NCI-H2171 treated with DMSO at 0.1 percent for 48 hours (cell line): Measurements from ENCODE around the gene ZNF426.
A peak's percentile ranks its signal among the peaks of the same experiment; 100 is the strongest.
"Not testable (repeated sequence)": the region's sequence is repeated elsewhere in the genome, so short reads cannot be mapped to it uniquely, and the experiment has no call there.

Experiments used
- DNase-seq: peaks from one replicate; lab custom pipeline; 2025; lab: John Stamatoyannopoulos, UW

ZNF426 gene

DNA sequence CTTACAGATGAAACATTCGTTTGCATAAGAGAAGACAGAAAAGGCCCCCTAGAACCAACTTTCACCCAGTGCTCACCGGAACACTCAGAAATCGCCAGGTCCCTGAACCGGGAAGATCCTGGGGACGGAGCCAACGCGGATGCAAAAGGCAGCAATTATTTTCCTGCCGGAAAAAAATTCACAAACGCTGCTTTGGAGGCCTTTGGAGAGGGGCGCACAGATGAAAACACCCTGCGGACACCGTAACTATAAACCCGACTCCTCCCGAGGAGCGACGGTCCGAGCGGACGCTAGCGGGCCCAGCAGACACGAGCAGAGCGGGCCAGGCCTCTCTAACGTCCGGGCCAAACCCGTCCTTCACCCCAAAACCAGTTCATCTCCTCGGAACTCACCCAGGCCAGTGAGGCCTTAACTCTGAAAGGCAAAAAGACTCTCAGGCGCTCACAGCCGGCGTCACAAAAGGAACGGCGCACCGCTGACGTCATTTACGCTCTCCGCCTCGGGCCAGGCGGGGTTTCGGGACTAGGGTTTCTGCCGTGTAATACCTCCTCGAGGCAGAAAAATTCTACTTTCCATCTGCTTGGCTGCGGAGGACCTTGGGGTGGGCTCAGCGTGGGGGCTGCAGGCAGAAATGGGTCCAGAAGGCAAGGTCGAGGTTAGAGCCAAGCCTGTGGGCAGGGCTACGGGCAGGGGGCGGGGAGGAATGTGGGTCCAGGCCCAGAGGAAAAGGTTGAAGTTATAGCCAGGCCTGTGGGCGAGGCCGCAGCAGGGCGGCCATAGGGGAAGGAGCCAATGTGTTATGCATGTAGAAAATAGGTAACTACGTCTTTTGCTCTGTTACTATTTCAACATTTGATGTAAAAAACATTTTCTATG lies at the start of gene ZNF426:
TSS of gene ZNF426 (minus strand) at position 463 of the 876 bp plus-strand sequence. CDS start 2,413 bp downstream, outside the sequence.
- peak; percentile 83 for DNase-seq

DNA sequence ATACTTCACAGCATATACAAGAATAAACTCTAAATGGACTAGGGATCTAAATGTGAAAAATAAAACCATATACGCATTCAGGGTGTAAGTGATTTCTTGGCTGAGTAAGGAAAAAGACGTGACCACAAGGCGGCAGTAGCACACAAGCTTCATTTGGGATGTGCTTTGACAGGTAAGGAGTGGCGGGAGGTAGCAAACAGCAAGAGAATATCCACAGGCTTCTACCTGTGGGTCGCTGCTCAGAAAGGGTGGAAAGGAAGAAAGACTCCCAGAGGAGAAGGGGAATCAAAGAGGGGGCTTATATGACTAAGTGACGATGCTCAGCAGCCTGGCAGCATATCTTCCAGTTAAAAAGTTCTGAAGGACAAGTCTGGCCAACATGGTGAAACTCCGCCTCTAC lies 48.3 kb upstream of the ZNF426 start:
- DNase-seq: peak; percentile 76

DNA sequence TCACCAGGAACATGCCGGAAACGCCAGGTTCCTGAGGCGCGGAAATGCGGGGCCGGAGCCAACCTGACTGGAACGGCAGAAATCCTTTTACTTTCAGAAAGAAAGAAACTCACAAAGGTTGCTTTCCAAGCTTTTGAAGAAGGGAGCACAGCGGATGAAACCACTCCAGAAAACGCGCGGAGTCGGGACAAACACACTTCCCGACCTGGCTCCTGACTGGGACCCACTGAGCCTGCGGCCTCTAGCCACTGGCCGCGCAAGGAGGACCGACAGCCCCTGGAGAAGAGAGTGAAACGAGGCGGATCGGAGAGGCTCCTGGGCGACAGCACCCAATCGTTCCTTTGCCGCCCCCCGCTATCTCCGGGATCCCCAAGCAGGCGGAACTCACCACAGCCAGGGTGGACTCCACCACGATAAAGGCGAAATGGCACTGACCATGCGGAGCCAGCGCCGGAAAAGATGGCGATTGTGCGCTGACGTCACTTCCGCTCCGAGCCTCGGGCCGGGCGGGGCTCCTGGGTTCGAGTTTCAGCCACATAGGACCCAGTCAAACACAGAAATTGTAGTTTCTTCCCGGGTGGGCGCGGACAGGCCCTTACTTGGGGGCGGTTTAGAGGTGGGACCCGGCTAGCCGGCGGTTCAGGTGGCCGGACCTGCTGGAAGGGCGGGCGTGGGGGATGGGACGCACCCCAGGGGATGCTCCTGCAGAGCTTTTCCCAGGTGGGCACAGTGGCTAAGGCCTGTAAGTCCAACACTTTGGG lies 45.8 kb upstream of the ZNF426 start, which contains the start of gene ZNF121:
TSS of gene ZNF121 (minus strand) at position 432 of the 761 bp plus-strand sequence. CDS start 16,407 bp downstream, outside the sequence.
- DNase-seq: peak; percentile 83

DNA sequence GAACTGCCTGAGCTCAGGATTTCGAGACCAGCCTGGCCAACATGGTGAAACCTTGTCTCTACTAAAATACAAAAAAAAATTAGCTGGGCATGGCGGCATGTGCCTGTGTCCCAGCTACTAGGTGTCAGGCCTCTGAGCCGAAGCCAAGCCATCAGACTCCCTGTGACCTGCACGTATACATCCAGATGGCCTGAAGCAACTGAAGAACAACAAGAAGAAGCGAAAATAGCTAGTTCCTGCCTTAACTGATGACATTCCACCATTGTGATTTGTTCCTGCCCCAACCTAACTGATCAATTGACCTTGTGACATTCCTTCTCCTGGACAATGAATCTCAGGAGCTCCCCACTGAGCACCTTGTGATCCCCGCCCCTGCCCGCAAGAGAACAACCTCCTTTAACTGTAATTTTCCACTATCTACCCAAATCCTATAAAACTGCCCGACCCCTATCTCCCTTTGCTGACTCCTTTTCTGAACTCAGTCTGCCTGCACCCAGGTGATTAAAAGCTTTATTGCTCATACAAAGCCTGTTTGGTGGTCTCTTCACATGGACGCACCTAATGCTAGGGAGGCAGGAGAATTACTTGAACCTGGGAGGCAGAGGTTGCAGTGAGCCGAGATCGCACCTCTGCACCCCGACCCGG lies 43.8 kb upstream of the ZNF426 start:
- not testable (repeated sequence) for DNase-seq

DNA sequence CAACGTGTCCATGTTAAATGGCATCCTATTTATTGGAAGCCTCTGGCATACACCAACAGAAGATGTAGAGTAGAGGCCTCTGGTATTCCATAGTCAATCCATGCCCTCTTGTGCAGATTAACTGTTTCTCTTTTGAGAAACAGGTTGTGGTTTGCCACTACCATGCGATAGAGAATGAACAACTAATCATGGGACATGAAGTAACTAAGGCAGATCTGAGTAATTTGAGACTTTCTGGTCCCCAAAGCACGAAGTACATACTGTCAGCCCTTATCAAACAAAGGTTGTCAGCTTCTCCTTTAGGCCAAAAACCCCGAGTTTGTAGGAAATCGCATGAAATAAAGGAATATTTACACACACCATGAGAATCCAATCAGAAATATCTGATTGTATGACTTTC lies 42.3 kb upstream of the ZNF426 start:
- no peak for DNase-seq

DNA sequence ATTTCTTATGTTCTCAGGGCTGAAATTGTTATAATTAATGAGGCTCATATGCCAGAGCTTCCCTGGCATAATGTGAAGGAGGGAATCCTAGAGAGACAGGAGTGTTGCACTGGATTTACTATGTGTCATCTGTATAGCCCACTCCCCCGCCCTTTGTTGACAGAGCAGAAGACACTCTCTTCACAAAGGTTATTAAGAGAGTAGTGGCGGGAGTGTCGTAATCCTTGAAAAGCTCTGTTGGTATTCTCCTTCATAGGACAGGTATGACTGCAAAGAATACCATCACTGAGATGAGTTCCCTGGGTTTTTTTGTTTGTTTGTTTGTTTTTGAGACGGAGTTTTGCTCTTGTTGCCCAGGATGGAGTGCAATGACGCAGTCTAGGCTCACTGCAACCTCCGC lies 31.8 kb upstream of the ZNF426 start:
- DNase-seq: no peak

DNA sequence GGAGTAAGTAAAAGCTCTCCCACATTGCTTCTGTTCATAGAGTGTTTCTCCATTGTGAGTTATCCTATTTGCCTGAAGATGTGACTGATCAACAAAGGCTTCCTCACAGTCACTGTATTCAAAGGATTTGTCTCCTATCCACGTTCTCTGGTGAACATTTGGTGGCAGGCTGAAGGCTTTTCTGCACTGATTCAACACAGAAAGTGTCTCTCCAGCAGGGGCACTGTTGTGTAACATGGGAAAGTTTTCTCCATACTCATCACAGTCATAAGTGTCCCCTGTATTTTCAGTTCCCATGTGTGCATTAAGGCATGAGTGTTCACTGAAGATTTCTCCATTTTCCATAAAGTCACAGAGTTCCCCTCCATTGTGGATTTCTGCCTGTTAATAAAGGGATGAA lies 28.3 kb upstream of the ZNF426 start:
- DNase-seq: no peak

DNA sequence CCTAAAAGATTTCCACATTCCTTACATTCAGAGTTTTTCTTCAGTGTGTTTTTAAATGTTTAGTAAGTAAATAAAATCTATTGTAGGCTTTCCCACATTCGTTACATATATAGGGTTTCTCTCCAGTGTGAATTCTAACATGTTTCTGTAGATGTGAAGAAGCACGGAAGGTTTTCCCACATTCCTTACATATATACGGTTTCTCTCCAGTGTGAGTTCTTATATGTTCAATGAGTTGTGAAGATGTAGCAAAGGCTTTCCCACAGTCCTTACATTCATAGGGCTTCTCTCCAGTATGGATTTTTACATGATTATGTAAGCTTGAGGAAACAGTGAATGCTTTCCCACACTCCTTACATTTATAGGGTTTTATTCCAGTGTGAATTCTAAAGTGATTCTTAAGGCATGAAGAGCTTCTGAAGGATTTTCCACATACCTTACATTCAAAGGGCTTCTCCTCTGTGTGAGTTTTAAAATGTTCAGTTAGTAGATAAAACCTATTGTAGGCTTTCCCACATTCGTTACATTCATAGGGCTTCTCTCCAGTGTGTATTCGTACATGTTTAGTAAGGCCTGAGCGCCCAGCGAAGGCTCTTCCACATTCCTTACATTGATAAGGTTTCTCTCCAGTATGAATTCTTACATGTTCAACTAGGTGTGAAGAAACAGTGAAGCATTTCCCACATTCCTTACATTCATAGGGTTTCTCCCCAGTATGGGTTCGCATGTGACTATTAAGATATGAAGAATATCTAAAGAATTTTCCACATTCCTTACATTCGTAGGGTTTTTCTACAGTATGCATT lies 27.7 kb upstream of the ZNF426 start:
- peak; percentile 40 for DNase-seq

DNA sequence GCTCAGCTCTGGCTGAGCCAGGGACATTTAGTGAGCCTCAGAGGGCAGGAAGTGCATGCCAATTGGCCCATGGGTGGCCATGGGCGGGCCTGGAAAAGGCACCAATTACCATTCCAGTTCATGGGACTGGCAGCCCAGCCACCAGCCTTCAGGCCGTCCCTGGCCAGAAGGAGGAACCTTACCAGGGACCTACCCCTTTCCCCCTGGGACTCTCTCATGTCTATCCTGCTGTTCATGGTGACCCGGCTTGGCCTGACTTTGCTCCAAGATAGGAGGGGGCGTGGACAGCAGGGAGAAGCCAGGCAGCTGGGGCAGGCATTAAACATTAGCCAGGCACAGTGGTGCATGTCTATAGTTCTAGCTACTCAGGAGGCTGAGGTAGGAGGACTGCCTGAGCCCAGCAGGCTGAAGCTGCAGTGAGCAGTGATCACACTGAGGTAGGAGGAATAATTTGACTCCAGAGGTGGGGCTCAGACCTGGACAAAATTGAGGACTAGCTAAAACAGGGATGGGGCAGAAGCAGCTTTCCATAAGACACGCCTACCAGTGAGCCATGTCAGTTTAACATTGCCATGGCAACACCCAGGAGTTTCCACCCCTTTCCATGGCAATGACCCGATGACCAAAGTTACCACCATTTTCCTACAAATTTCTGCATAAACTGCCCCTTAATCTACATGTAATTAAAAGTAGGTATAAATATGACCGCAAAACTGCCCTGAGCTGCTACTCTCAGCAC lies 14.3 kb upstream of the ZNF426 start:
- DNase-seq: no peak

DNA sequence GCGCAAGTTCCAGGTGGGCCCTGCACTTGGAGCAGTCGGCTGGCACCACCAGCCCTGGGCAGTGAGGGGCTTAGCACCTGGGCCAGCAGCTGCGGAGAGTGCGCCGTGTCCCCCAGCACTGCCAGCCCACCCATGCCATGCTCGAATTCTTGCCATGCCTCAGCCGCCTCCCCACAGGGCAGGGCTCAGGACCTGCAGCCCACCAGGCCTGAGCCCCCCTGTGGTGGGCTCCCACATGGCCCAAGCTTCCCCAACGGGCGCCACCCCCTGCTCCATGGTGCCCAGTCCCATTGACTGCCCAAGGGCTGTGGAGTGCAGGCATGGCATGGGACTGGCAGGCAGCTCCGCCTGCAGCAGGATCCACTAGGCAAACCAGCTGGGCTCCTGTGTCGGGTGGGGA lies 9.4 kb upstream of the ZNF426 start:
- DNase-seq: no peak

DNA sequence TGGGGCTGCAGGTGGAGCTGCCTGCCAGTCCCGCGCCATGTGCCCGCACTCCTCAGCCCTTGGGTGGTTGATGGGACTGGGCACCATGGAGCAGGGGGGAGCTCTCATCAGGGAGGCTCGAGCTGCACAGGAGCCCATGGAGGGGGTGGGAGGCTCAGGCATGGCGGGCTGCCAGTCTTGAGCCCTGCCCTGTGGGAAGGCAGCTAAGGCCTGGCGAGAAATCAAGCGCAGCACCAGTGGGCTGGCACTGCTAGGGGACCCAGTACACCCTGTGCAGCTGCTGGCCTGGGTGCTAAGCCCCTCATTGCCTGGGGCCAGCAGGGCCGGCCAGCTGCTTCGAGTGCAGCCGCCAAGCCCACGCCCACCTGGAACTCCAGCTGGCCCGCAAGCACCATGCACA lies 2.8 kb upstream of the ZNF426 start:
- DNase-seq: not testable (repeated sequence)

DNA sequence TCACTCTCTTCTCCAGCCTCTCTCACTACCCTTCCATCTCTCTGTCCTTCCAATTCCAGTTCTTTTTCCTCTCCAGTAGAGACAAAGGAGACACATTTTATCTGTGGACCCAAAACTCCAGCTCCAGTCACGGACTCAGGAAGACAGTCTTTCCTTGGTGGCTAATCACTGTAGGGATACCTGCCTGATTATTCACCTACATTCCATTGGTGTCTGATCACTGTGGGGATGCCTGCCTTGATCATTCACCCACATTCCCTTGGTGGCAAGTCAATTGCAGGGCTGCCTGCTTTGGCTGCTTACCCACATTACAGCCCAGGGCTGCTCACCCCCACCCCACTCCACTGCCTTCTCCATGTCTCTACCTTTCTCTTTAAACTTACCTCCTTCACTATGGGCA lies 1.5 kb upstream of the ZNF426 start:
- not testable (repeated sequence) for DNase-seq

DNA sequence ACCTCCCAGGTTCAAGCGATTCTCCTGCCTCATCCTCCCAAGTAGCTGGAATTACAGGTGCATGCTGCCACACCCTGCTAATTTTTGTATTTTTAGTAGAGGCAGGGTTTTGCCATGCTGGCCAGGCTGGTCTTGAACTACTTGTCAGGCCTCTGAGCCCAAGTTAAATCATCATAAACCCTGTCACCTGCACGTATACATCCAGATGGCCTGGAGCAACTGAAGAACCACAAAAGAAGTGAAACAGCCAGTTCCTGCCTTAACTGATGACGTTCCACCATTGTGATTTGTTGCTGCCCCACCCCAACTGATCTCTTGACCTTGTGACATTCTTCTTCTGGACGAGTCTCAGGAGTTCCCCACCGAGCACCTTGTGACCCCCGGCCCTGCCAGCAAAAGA lies 756 bp upstream of the ZNF426 start:
- DNase-seq: not testable (repeated sequence)

DNA sequence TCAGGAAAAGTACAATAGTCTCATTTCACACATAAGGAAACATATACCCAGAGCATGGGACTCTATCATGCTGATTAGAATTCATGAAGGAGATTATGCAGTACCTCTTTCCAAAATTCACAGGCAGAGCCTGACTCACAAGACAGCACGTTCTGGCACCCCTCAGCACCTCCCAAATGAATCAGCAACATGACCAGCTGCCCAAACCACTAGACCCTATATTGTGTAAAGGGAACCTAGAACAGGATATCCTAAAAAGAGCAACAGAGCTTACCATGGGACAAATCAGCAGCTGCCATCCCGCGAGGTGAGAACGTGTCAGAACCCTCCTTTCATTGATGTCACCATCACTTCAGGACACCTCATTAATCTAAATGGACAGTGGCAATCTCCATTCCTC lies 2.5 kb downstream of the ZNF426 start:
- no peak for DNase-seq

DNA sequence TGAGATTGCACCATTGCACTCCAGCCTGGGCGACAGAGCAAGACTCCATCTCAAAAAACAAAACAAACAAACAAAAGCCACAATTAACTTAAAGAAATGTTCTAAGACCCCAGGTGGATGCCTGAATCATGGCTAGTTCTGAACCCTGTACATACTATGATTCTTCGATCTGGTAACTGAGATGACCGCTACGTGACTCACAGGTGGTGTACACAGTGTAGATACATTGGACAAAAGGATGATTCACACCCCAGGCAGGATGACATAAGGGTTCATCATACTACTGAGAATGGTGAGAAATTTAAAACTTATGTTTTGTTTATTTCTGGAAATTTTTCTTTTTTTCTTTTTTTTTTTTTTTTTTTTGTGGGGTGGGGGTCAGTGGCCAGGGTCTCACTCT lies 6.5 kb downstream of the ZNF426 start:
- DNase-seq: no peak

DNA sequence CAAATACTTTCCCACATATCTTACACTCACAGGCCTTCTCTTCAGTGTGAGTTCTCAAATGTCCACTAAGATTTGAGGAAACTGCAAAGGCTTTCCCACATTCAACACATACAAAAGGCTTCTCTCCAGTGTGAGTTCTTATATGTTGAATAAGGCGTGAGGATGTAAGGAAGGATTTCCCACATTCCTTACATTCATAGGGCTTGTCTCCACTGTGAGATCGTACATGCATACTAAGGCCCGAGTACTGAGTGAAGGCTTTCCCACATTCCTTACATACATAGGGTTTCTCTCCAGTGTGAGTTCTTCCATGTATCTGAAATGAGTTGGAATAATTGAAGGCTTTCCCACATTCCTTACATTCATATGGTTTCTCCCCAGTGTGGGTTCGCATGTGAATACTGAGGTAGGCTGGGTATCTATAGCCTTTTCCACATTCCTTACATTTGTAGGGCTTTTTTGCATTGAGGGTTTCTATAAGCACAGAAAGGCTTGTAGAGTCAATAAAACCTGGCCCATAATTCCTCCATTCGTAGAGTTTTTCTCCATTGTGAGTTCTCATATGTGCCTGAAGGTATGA lies 9.6 kb downstream of the ZNF426 start:
- no peak for DNase-seq

DNA sequence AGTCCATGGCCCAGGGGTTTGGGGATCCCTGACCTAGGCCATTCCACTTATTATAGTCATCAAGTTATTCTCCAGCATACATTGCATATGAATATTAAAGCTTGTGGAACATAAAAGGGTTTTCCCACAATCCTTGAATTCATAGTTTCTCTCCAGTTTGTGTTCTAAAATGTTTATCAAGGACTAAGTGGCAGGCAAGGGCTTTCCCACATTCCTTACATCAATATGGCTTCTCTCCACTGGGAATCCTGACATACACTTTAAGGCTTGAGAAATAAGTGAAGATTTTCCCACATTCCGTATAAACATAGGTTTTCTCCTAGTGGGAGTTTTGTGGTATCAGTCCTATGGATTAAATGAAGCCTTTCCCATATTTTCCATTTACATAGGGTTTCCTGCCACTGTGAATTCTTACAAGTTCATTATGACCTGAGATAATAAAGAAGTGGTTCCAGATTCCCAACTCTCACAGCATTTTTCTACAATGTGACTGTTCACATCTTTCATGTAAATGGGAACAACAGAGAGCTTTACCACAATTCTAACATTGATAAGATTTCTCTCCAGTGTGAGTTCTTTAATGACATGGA lies 14.5 kb downstream of the ZNF426 start:
- no peak for DNase-seq

DNA sequence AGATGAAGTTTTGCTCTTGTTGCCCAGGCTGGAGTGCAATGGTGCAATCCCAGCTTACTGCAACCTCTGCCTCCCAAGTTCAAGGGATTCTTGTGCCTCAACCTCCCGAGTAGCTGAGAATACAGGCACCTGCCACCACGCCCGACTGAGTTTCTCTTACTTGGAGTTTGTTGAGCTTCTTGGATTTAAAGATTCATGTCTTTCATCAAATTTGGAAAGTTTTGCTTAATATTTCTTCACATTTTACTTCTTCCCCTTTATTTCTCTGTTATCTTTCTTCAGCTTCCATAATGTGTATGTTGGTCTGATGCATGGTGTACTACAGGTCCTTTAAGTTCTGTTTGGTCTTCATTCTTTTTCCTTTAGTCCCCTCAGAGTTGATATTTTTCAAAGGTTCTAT lies 31.2 kb downstream of the ZNF426 start:
- no peak for DNase-seq

DNA sequence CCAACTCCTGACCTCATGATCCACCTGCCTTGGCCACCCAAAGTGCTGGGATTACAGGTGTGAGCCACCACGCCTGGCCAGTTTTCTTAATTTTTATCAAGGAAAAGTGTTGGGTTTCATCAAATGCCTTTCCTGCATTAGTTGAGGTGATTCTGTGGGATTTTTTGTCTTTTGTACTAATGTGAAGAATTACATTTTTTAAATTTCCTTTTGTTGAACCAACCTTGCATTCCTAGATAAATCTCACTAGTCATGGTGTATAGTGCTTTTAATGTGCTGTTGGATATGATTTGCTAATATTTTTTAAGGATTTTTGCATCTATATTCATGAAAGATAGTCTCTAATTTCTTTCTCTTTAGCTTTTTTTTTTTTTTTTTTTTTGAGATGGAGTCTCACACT lies 37.6 kb downstream of the ZNF426 start:
- DNase-seq: no peak

DNA sequence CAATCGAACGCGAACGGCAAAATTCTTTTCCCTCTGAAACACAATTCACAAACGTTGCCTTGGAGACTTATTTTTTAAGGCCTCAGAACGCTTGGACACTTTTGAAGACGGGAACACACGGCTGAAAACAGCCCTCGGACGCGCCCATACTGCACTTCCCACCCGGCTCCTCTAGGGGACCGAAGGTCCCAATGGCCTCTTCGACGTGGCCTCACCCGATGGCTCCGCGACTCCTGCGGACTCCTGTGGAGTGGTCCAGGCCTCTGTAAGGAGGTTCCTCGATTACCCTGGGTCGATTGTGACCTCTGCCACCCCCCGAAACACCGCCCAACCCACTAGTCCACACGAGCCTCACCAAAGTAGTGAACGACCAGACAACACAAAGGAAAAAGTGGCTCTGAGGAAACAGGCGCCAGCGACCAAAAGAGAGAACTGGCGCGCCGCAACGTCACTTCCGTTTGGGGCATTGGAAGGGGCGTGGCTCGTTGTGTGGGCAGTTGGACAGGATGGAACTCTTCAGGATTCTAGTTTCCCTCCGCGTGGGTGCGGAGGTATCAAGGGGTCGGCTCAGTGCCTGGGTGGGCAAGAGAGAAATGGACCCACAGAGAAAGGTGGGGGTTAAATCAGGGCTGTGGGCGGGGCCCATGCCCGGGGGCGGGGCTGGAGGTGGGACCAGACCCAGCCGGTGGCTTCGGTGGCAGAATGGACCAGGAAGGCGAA lies 40.1 kb downstream of the ZNF426 start, which contains the start of gene ZNF560:
TSS of gene ZNF560 (minus strand) at position 434 of the 720 bp plus-strand sequence. CDS start 23,303 bp downstream, outside the sequence.
- no peak for DNase-seq
